Pons (tissue), 1 donor: ENCODE data around the gene ENTPD1.
"Not testable (repeated sequence)": the region's sequence is repeated elsewhere in the genome, so short reads cannot be mapped to it uniquely, and the experiment has no call there.

Source experiments
- DNase-seq: peaks from one replicate; pipeline ENCODE4 v3.0.0-alpha.2; 2016; ENCODE audit warnings: low spot score

ENTPD1 gene

GRCh38 chr10:95796504-95796903 lies 40.5 kb downstream of the ENTPD1 start:
- DNase-seq = no peak

GRCh38 chr10:95798096-95798855 lies 42.3 kb downstream of the ENTPD1 start:
- no peak for DNase-seq

GRCh38 chr10:95800286-95800685 lies 44.3 kb downstream of the ENTPD1 start:
- DNase-seq = not testable (repeated sequence)

GRCh38 chr10:95806687-95807380 lies 50.9 kb downstream of the ENTPD1 start:
- not testable (repeated sequence) for DNase-seq

GRCh38 chr10:95808705-95809308 lies 52.8 kb downstream of the ENTPD1 start:
- DNase-seq = not testable (repeated sequence)

GRCh38 chr10:95809370-95810197 lies 53.6 kb downstream of the ENTPD1 start:
- DNase-seq = no peak

GRCh38 chr10:95810198-95810976 lies 54.4 kb downstream of the ENTPD1 start:
- DNase-seq = no peak

GRCh38 chr10:95813054-95813685 lies 57.2 kb downstream of the ENTPD1 start:
- DNase-seq = no peak

GRCh38 chr10:95814011-95814727 lies 58.2 kb downstream of the ENTPD1 start:
- peak; percentile 58 for DNase-seq

GRCh38 chr10:95815133-95815532 lies 59.2 kb downstream of the ENTPD1 start:
- peak; percentile 49 for DNase-seq

- no peak for DNase-seq
These were observed 59.8 kb downstream of the ENTPD1 start for GRCh38 chr10:95815701-95816240.

GRCh38 chr10:95818010-95818409 lies 62.0 kb downstream of the ENTPD1 start:
- no peak for DNase-seq

- no peak for DNase-seq
These were observed 62.7 kb downstream of the ENTPD1 start for GRCh38 chr10:95818668-95819067.

- DNase-seq = no peak
These were observed 63.8 kb downstream of the ENTPD1 start for GRCh38 chr10:95819620-95820329.

- DNase-seq = peak; percentile 58
These were observed 64.4 kb downstream of the ENTPD1 start for GRCh38 chr10:95820363-95820762.

GRCh38 chr10:95821720-95822119 lies 65.8 kb downstream of the ENTPD1 start:
- no peak for DNase-seq

GRCh38 chr10:95830044-95830443 lies 74.1 kb downstream of the ENTPD1 start:
- DNase-seq = no peak

GRCh38 chr10:95831076-95831475 lies 75.1 kb downstream of the ENTPD1 start:
- DNase-seq = no peak

GRCh38 chr10:95831515-95831914 lies 75.6 kb downstream of the ENTPD1 start:
- DNase-seq = no peak
